GM18508 (cell line): ENCODE data around the gene CBX5.
"Not testable (repeated sequence)": the region's sequence is repeated elsewhere in the genome, so short reads cannot be mapped to it uniquely, and the experiment has no call there.

Experiments used
- ATAC-seq: cut with Tn5 transposase; IDR thresholded peaks from one replicate; pipeline ENCODE4 v1.9.1; 2021; ENCODE audit warnings: moderate number of reproducible peaks; ENCODE audit not compliant: insufficient read depth, unreplicated experiment

Gene CBX5

GRCh38 chr12:54272214-54272613, 7.7 kb downstream of the CBX5 start:
- no peak for ATAC-seq

DNA sequence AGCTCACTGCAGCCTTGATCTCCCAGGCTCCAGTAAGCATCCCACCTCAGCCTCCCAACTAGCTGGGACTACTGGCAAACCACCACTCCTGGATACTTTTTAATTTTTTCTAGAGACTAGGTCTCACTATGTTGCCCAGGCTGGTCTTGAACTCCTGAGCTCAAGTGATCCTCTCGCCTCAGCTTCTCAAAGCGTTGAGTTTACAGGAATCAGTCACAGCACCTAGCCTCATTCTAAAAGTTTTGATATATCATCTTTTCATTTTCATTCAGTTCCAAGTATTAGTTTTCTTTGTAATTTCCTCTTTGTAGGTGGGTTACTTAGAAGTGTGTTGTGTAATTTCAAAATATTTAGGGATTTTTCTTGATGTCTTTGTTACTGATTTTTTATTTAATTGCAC, 9.6 kb downstream of the CBX5 start:
- no peak for ATAC-seq

GRCh38 chr12:54266852-54267251, 13.1 kb downstream of the CBX5 start:
- no peak for ATAC-seq

- ATAC-seq: no peak
Measured at GRCh38 chr12:54265364-54265812, 14.5 kb downstream of the CBX5 start.

DNA sequence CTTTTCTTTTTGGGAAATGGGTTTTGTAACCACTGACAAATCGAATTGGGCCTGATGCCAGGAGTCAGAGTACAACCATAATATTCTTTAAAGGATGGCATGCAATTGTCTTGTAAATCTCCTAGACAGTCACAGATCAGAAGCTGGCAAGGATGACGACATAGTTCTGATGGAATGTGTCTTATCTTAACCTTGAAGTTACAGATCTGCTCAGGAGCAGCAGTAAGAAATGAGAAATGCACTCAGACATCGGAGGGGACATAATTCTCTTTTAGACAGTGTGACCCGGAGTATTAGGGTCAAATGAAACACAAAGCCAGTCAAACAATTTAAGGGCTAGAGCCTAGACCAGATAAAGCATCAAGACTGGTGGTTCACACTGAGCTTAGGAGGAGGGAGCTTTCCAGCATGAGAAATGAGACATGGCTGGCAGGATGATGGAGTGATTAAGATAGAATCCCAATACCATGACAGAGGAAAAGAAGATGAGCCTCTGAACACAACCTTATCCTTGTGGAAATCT, 17.5 kb downstream of the CBX5 start:
- no peak for ATAC-seq

GRCh38 chr12:54261815-54262402, 18.0 kb downstream of the CBX5 start:
- no peak for ATAC-seq

GRCh38 chr12:54259194-54260011, 20.5 kb downstream of the CBX5 start:
- ATAC-seq: no peak

GRCh38 chr12:54258201-54258681, 21.7 kb downstream of the CBX5 start:
- no peak for ATAC-seq

DNA sequence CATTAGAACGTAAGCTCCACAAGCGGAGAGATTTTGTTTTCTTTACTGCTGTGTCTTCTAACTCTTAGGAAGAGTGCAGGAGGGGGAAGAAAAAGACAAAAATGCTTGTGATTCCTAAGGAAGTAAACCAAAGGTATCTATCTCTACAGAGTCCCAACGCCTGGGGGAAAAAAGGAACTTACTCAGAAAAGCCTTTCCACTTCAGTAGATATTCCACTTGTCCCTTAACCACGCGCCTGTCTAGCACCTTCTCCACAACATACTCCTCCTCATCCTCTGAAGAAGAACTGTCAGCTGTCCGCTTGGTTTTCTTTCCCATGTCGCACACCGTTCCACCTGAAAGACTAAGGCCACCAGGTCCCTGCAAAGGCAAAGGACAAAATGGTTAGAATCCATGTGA, 22.6 kb downstream of the CBX5 start:
- ATAC-seq: no peak

- ATAC-seq: no peak
Measured at GRCh38 chr12:54253240-54253639, 26.7 kb downstream of the CBX5 start.

GRCh38 chr12:54251667-54252284, 28.1 kb downstream of the CBX5 start:
- ATAC-seq: no peak

GRCh38 chr12:54249489-54249888, 30.4 kb downstream of the CBX5 start:
- no peak for ATAC-seq

- no peak for ATAC-seq
Measured at GRCh38 chr12:54246011-54246641, 33.8 kb downstream of the CBX5 start.

DNA sequence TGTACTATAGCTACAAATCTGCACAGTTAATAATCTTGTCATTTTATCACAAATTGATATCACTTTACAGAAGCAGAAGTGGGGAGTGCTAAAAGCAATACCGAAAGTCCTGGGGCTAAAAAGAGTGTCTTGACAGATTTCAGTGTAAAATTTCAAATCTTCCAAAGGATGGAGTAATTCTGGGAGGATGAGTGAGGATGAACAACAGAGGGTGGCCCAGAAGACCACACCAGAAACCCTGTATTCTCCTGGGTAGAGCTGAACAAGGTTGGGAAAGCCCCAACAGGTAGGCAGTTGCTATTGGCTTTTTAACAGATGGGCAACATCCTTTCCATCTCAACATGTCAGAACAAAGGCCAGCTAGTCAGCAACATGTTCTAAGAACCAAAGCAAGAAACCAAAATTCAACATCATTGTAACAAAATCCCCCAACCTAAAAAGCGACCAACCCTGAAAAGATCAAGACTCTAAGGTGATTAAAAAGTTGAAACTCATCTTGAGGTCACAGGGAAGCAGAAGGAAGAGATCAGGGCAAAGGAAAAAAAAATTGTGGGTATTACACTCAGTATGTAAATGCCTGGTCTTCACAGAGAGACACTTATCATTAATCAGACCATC, 38.8 kb downstream of the CBX5 start:
- ATAC-seq: no peak

GRCh38 chr12:54240129-54240528, 39.8 kb downstream of the CBX5 start:
- no peak for ATAC-seq

DNA sequence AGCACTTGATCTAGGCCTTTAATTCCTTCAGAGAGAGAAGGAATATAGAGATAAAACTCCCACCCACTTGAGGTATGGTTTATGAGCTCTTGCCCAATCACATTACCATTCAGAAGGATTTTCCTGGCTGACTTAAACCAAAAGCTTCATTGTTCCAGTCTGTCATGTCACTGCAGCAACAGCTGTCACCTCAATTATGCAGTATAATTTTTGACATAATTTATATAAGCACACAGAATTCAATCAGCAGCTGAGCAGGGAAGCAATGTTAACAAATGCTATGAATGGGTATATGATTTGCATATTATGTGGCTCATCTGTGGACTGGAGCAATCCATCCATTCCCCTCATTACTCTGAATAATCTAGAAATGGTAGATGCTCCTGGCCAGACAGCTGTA, 40.3 kb downstream of the CBX5 start:
- ATAC-seq: no peak

DNA sequence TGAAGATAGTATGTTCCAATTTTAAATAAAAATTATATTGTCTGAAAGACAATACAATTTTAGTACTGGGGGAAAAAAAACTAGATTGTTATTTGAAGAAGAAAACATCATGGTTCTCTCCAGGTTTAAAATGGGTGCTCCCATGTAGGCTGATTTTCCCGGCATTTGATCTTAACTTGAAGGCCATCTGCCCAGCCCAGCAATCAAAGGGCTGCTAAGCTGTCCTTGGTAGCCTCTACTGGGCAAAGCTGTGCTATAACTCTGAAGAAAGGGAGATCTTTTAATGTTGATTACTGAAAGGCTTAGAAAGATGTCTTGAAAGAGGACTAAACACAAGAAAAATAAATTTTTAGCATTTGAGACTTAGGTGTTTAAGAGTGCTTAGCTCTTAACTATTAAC, 41.4 kb downstream of the CBX5 start:
- ATAC-seq: no peak

- no peak for ATAC-seq
Measured at GRCh38 chr12:54232790-54233189, 47.1 kb downstream of the CBX5 start.

DNA sequence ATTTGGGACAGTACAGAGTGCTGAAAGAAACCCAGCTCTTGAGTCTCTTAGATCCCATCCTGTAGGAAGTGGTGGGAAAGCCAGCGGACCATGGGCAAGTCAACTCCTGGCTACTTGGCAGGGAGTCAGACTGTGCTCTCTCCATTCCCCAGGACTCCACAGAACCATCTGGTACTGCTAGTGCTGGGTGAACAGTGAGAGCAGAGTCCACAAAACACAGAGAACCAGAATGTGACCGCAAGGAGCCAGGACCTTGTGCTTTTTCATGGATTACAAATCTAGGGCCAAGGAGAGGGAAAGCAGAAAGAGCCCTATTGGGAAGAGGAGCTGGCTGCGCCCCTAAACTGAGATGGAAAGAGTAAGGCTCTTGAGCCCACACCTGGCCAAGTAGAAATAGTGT, 48.7 kb downstream of the CBX5 start:
- not testable (repeated sequence) for ATAC-seq

DNA sequence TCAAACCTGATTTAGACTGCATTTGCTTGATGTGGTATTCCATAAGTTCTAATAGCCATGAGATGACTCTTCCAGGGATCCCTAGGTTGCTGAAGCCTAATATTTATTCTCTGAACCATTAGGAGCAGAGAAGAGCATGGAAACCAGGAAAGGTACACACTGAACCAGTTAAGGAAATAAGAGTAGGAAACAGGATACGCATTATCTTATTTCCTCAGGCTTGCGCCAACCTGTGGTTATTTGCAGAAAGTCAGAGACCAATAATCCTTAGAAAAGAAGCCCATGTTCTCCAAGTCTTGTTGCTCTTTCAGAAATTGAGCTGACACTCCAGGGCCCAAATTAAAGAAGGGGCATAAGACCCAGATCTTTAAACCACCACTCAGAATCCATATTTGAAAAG, 49.4 kb downstream of the CBX5 start:
- ATAC-seq: no peak
